HepG2 (cell line): Measurements from ENCODE around the gene BMP6. TPM values are rescaled to one million over a fixed set of nuclear protein-coding genes. Genes with fewer than 3 reads are reported as not detected.

Source experiments
- ATAC-seq: fragments of 200-7000 bp; cut with Tn5 transposase; 3 replicates; pipeline ENCODE4 v1.9.1; 2020; ENCODE audit warnings: mild to moderate bottlenecking, moderate library complexity
- BruUV-seq: library from RNA; stranded (reverse); fragments of 400-500 nt; replicated peaks from 2 replicates; lab custom pipeline; 2021; lab: Mats Ljungman, UMichigan
- CTCF ChIA-PET: fragments of 300-600 bp; formaldehyde crosslinking; extraction: SDS; loops from one replicate; lab custom pipeline; 2021; ENCODE audit warnings: low total read pairs, inconsistent platforms, low intra/inter-chr PET ratio; lab: Yijun Ruan, JAX
- POLR2A ChIA-PET: fragments of 350-600 bp; sonication (Branson Sonifier 250); formaldehyde crosslinking; loops from one replicate; lab custom pipeline; 2020; ENCODE audit warnings: antibody characterized with exemption, inconsistent platforms; lab: Yijun Ruan, JAX
- DNase-seq: peaks from one replicate; pipeline ENCODE4 v3.0.0-alpha.2; 2015; ENCODE audit warnings: low spot score
- FAIRE-seq: peaks from 3 replicates; lab custom pipeline; 2011; peaks lifted over from hg19 to GRCh38; lab: Jason Lieb, UNC
- H2AFZ ChIP-seq: one replicate; pipeline ENCODE4 v1.6.1; 2011; ENCODE audit warnings: low read length, inconsistent platforms
- H3K27ac ChIP-seq: fragments of 300-600 bp; 3 replicates; pipeline ENCODE4 v1.8.0; 2011; ENCODE audit warnings: mixed run types, mild to moderate bottlenecking, mixed read lengths, low read length, inconsistent platforms; ENCODE audit not compliant: insufficient read depth; ENCODE audit errors: extremely low read length
- H3K27me3 ChIP-seq, 2 experiments: fragments of 200-600 bp in 1 of 2; 2 replicates in 1 of 2; 3 replicates in 1 of 2; pipeline versions ENCODE4 v1.6.0 to v1.8.0; 2011; ENCODE audit warnings: low read length in 2 of 2, mild to moderate bottlenecking in 2 of 2, moderate library complexity in 2 of 2, inconsistent platforms in 1 of 2; ENCODE audit not compliant: insufficient read depth in 2 of 2, control insufficient read depth in 1 of 2
- H3K36me3 ChIP-seq, 2 experiments: fragments of 200-600 bp in 1 of 2; replicated peaks in 1 of 2; 2 replicates in 1 of 2; 3 replicates in 1 of 2; pipeline versions ENCODE4 v1.5.1 to v1.8.0; 2011; ENCODE audit warnings: low read length in 2 of 2, inconsistent platforms in 1 of 2; ENCODE audit not compliant: insufficient read depth in 2 of 2, control insufficient read depth in 1 of 2
- H3K4me1 ChIP-seq: 2 replicates; pipeline ENCODE4 v1.5.1; 2012; ENCODE audit warnings: low read length, inconsistent platforms; ENCODE audit not compliant: insufficient read depth
- H3K4me2 ChIP-seq: 2 replicates; pipeline ENCODE4 v1.6.0; 2011; ENCODE audit warnings: low read depth, low read length, inconsistent platforms
- H3K4me3 ChIP-seq, 3 experiments: fragments of 200-600 bp in 1 of 3; sonication (generic), shearing (Covaris generic) in 1 of 3; replicated peaks in 1 of 3; 2 replicates each; pipeline ENCODE4 v1.5.1; 2011 to 2016; ENCODE audit warnings: low read length in 3 of 3, inconsistent platforms in 2 of 3, low read depth in 2 of 3, mild to moderate bottlenecking in 2 of 3, control low read depth in 1 of 3, mixed read lengths in 1 of 3; ENCODE audit not compliant: insufficient read depth in 1 of 3
- H3K79me2 ChIP-seq: one replicate; pipeline ENCODE4 v1.6.1; 2011; ENCODE audit warnings: low read length, inconsistent platforms; ENCODE audit not compliant: insufficient read depth
- H3K9ac ChIP-seq: 2 replicates; pipeline ENCODE4 v1.6.0; 2011; ENCODE audit warnings: mild to moderate bottlenecking, low read depth, low read length, inconsistent platforms; ENCODE audit not compliant: insufficient read depth
- H3K9me3 ChIP-seq: 2 replicates; pipeline ENCODE4 v1.5.1; 2012; ENCODE audit warnings: mild to moderate bottlenecking, low read length
- H4K20me1 ChIP-seq: 2 replicates; pipeline ENCODE4 v1.6.0; 2011; ENCODE audit warnings: inconsistent platforms, mild to moderate bottlenecking, low read length, moderate library complexity; ENCODE audit not compliant: insufficient read depth
- BCL6 ChIP-seq: IDR thresholded peaks from 2 replicates; pipeline ENCODE4 v1.6.1; 2016; ENCODE audit warnings: missing genetic modification reagents, missing compliant biosample characterization
- CBX2 ChIP-seq, 2 experiments: fragments of 200-600 bp in 1 of 2; sonication (generic); formaldehyde crosslinking in 1 of 2; IDR thresholded peaks; 2 replicates each; pipeline versions ENCODE4 v1.7.0 to v1.8.1; 2018 to 2022; ENCODE audit warnings: low read depth in 2 of 2, low read length in 1 of 2, mild to moderate bottlenecking in 1 of 2, missing genetic modification reagents in 1 of 2
- CEBPB ChIP-seq: IDR thresholded peaks from 2 replicates; pipeline ENCODE4 v1.6.1; 2011; ENCODE audit warnings: low read depth, low read length, improper control_type of control experiment, borderline replicate concordance
- RXRA ChIP-seq: sonication (generic); formaldehyde crosslinking; IDR thresholded peaks from 2 replicates; pipeline ENCODE4 v1.5.1; 2020; ENCODE audit warnings: missing genetic modification reagents
- SALL1 ChIP-seq: sonication (generic); formaldehyde crosslinking; IDR thresholded peaks from 2 replicates; pipeline ENCODE4 v1.8.0; 2022; ENCODE audit warnings: mild to moderate bottlenecking, missing genetic modification reagents
- SIN3B ChIP-seq: fragments of 150-350 bp; IDR thresholded peaks from 2 replicates; pipeline ENCODE4 v1.6.1; 2014; ENCODE audit warnings: low read length
- SKI ChIP-seq: fragments of 450-650 bp; IDR thresholded peaks from one replicate; pipeline ENCODE4 v1.6.1; 2018; ENCODE audit warnings: mild to moderate bottlenecking; ENCODE audit not compliant: partially characterized antibody
- SOX13 ChIP-seq, 3 experiments: fragments of 450-650 bp in 1 of 3; sonication (generic) in 1 of 3; formaldehyde crosslinking in 1 of 3; IDR thresholded peaks in 2 of 3; conservative IDR thresholded peaks in 1 of 3; 2 replicates each; pipeline versions ENCODE4 v1.5.0 to v1.6.1; 2016 to 2020; ENCODE audit warnings: antibody characterized with exemption in 1 of 3, mild to moderate bottlenecking in 1 of 3, missing compliant biosample characterization in 1 of 3, missing genetic modification reagents in 1 of 3, moderate library complexity in 1 of 3
- STAG1 ChIP-seq: sonication (generic); formaldehyde crosslinking; IDR thresholded peaks from 2 replicates; pipeline ENCODE4 v1.4.0; 2020; ENCODE audit warnings: missing genetic modification reagents
- TRAFD1 ChIP-seq: sonication (generic); formaldehyde crosslinking; IDR thresholded peaks from 2 replicates; pipeline ENCODE4 v1.5.1; 2020; ENCODE audit warnings: missing genetic modification reagents, mild to moderate bottlenecking, borderline replicate concordance
- ZBTB4 ChIP-seq: sonication (generic); formaldehyde crosslinking; IDR thresholded peaks from 2 replicates; pipeline ENCODE4 v1.4.0; 2020; ENCODE audit warnings: missing genetic modification reagents, mild to moderate bottlenecking, borderline replicate concordance
- ZFAT ChIP-seq: sonication (generic); formaldehyde crosslinking; conservative IDR thresholded peaks from 2 replicates; pipeline ENCODE4 v1.8.1; 2023; ENCODE audit warnings: missing genetic modification reagents, inconsistent platforms
- ZIK1 ChIP-seq: sonication (generic); formaldehyde crosslinking; IDR thresholded peaks from 2 replicates; pipeline ENCODE4 v1.5.0; 2020; ENCODE audit warnings: mild to moderate bottlenecking, low read depth, missing genetic modification reagents, borderline replicate concordance
- ZKSCAN5 ChIP-seq: sonication (generic); formaldehyde crosslinking; IDR thresholded peaks from 2 replicates; pipeline ENCODE4 v1.5.1; 2020; ENCODE audit warnings: mild to moderate bottlenecking, missing genetic modification reagents
- ZNF101 ChIP-seq: sonication (generic); formaldehyde crosslinking; IDR thresholded peaks from 2 replicates; pipeline ENCODE4 v1.4.0; 2020; ENCODE audit warnings: mild to moderate bottlenecking, low read depth, missing genetic modification reagents, borderline replicate concordance
- ZNF30 ChIP-seq: sonication (generic); formaldehyde crosslinking; IDR thresholded peaks from 2 replicates; pipeline ENCODE4 v1.5.0; 2020; ENCODE audit warnings: mild to moderate bottlenecking, missing genetic modification reagents
- ZNF556 ChIP-seq: sonication (generic); formaldehyde crosslinking; IDR thresholded peaks from 2 replicates; pipeline ENCODE4 v1.4.0; 2020; ENCODE audit warnings: mild to moderate bottlenecking, missing genetic modification reagents, borderline replicate concordance
- ZNF644 ChIP-seq: IDR thresholded peaks from 2 replicates; pipeline ENCODE4 v1.6.1; 2016; ENCODE audit warnings: low read depth
- WGBS: methylation state at CpG from one replicate; pipeline ENCODE4 v1.1.6; 2017; ENCODE audit warnings: low lambda C conversion rate; 5-methylcytosine and 5-hydroxymethylcytosine counted together
- in situ Hi-C: cut with HindIII; loops from 2 replicates; pipeline ENCODE4 v1.10.0; 2017; ENCODE audit warnings: low pct_unique_long_range_greater_than_20kb; ENCODE audit not compliant: extremely low pct_ligation_motif_present
- intact Hi-C: fragments of 100-400 bp; cut with micrococcal nuclease; formaldehyde crosslinking; loops from one replicate; pipeline ENCODE4 v1.10.0; 2022; ENCODE audit not compliant: unreplicated experiment
- polyA plus RNA-seq, 8 experiments: library from polyadenylated mRNA; depleted of rRNA in 3 of 8; stranded (reverse) in 7 of 8; unstranded in 1 of 8; fragments of >200 nt; fragmentation: Illumina TruSeq in 4 of 8; extraction: Trizol in 4 of 8; gene quantifications; 2 replicates each; pipeline versions ENCODE4 v1.2.1 to v1.2.3, GENCODE V29; 2011 to 2016; ENCODE audit warnings: low read depth in 4 of 8, missing spikeins in 1 of 8, mixed read lengths in 1 of 8; ENCODE audit not compliant: insufficient read depth in 1 of 8
- total RNA-seq, 5 experiments: library from RNA; depleted of rRNA; stranded (reverse); fragments of >200 nt; fragmentation: Illumina TruSeq; extraction: Trizol; gene quantifications; 2 replicates each; pipeline ENCODE4 v1.2.3, GENCODE V29; 2016; ENCODE audit warnings: low read depth in 1 of 5

BMP6 gene
- total and polyA plus RNA-seq, 2 of the 13 experiments (the other 11 are each of a cell fraction or from before 2014, with no cell fraction given), result 0.09 to 0.18 TPM

GRCh38 chr6:7911345-7911725 is 185.4 kb downstream of the BMP6 start (continued):
- 0 out of 2 replicates have a peak, but pooled peaks have one; percentile 30 for TF ChIP-seq ZNF101 (CRISPR knock-in tag)

- peaks cover 2 to 8% of the 10 kb centered on the region in 2 experiments; a peak in 3 of 5 replicates for H3K36me3 ChIP-seq
- no peak overlapping the region for H2AFZ ChIP-seq
- in situ Hi-C loops, result no loop called here
- H4K20me1 ChIP-seq, result peaks cover 22% of the 10 kb centered on the region
- no peaks in the 10 kb centered on the region for H3K9me3 ChIP-seq
- intact Hi-C loops, result loop anchor here (1.0 to 5.0 kb wide), 2 partner anchors 41 to 150 kb away; partner anchors contain the start of gene BLOC1S5
- no peaks in the 10 kb centered on the region for H3K27me3 ChIP-seq
- CTCF ChIA-PET, result no interaction called here
- WGBS, result 59% methylated on average over 6 of the region's 6 CpGs
- H3K4me1 ChIP-seq, result peaks cover 77% of the 10 kb centered on the region
- FAIRE-seq (no peak), ATAC-seq (no peak), DNase-seq (no peak)
- no peak overlapping the region for H3K27ac ChIP-seq
- no peak overlapping the region for H3K9ac ChIP-seq
- POLR2A ChIA-PET, result interaction anchor here (1.1 kb wide), 1 partner anchor 63 kb away, joined by 3 read pairs; no protein-coding TSS in a partner anchor
- H3K79me2 ChIP-seq, result peaks cover 29% of the 10 kb centered on the region
- peak overlapping the region; percentile 8; the same call in 1 of the 2 replicates for H3K4me2 ChIP-seq
- no peak overlapping the region for H3K4me3 ChIP-seq
- no TSS peak for BruUV-seq
- TF ChIP-seq ZKSCAN5, result no peak
- no peak for TF ChIP-seq ZNF556 (CRISPR knock-in tag)
- TF ChIP-seq ZNF30 (CRISPR knock-in tag), result no peak
- peak; percentile 94 for TF ChIP-seq CEBPB
- no peak for TF ChIP-seq SALL1 (CRISPR knock-in tag)
- TF ChIP-seq TRAFD1 (CRISPR knock-in tag), result no peak
- TF ChIP-seq RXRA (CRISPR knock-in tag), result 0 out of 2 replicates have a peak, but pooled peaks have one; percentile 32
- no peak for TF ChIP-seq ZFAT
- 0 out of 2 replicates have a peak, but pooled peaks have one; percentile 12 for TF ChIP-seq ZBTB4 (CRISPR knock-in tag)
- no peak for TF ChIP-seq CBX2 (IDR thresholded peaks at IDR 0.05; ENCODE audit: low read depth, low read length)
- TF ChIP-seq CBX2 (CRISPR knock-in tag; IDR thresholded peaks at IDR 0.05; ENCODE audit: low read depth), result no peak
- peak; percentile 37 for TF ChIP-seq SKI
- no peak for TF ChIP-seq SOX13 (IDR thresholded peaks at IDR 0.05)
- TF ChIP-seq SOX13 (CRISPR knock-in tag; conservative IDR thresholded peaks at IDR 0.05 in 1 of 2, IDR thresholded peaks at IDR 0.05 in 1 of 2), result peak in 1 of 2 experiments; percentile 48; a peak in 1 of 4 replicates
- no peak for TF ChIP-seq ZIK1
- peak; percentile 62; the same call in 1 of the 2 replicates for TF ChIP-seq ZNF644 (CRISPR knock-in tag)
- TF ChIP-seq STAG1 (CRISPR knock-in tag), result no peak
- peak; percentile 86 for TF ChIP-seq BCL6 (CRISPR knock-in tag)
- TF ChIP-seq SIN3B, result no peak
Observed at GRCh38 chr6:7912024-7912423, 186.1 kb downstream of the BMP6 start.
